WERI-Rb-1 (cell line): ENCODE data around the gene NUDT22.
A peak's percentile ranks its signal among the peaks of the same experiment; 100 is the strongest.

Source experiments
- DNase-seq: peaks from one replicate; pipeline ENCODE4 v3.0.0-alpha.2; 2020
- H3K27ac ChIP-seq: fragments of 250-450 bp; sonication (Bioruptor Pico); 2 replicates; pipeline ENCODE4 v1.5.1; 2020; ENCODE audit warnings: mild to moderate bottlenecking, moderate library complexity
- H3K27me3 ChIP-seq: fragments of 250-450 bp; sonication (Bioruptor Pico); 2 replicates; pipeline ENCODE4 v1.5.1; 2021; ENCODE audit warnings: mild to moderate bottlenecking, low read depth, moderate library complexity; ENCODE audit not compliant: insufficient read depth, severe bottlenecking
- H3K36me3 ChIP-seq: fragments of 250-450 bp; sonication (Bioruptor Pico); 2 replicates; pipeline ENCODE4 v1.5.1; 2020; ENCODE audit warnings: mild to moderate bottlenecking, moderate library complexity
- H3K4me3 ChIP-seq: 2 replicates; pipeline ENCODE4 v1.5.1; 2011; ENCODE audit warnings: low read depth, mild to moderate bottlenecking, control low read depth, low read length
- H3K9me3 ChIP-seq: fragments of 250-450 bp; sonication (Bioruptor Pico); 2 replicates; pipeline ENCODE4 v1.5.1; 2021; ENCODE audit warnings: mild to moderate bottlenecking, moderate library complexity; ENCODE audit not compliant: severe bottlenecking
- CTCF ChIP-seq: IDR thresholded peaks from 2 replicates; pipeline ENCODE4 v1.5.1; 2011; ENCODE audit warnings: low read depth, mild to moderate bottlenecking, control low read depth, inconsistent platforms, low read length

NUDT22 gene

GRCh38 chr11:64181506-64182411 is 44.3 kb upstream of the NUDT22 start:
- peak overlapping the region; percentile 85 for H3K27ac ChIP-seq
- peaks cover 10% of the 10 kb centered on the region for H3K36me3 ChIP-seq
- H3K9me3 ChIP-seq = peaks cover 4% of the 10 kb centered on the region
- peak; percentile 94 for DNase-seq
- H3K4me3 ChIP-seq = peak overlapping the region; percentile 29
- no peaks in the 10 kb centered on the region for H3K27me3 ChIP-seq
- no peak for TF ChIP-seq CTCF

GRCh38 chr11:64183890-64184289 is 42.2 kb upstream of the NUDT22 start:
- Histone ChIP-seq H3K36me3 (peaks cover 17% of the 10 kb centered on the region), H3K27me3 (no peaks in the 10 kb centered on the region), H3K27ac (peak overlapping the region; percentile 73), H3K9me3 (peaks cover 4% of the 10 kb centered on the region), H3K4me3 (no peak overlapping the region)
- TF ChIP-seq CTCF = no peak
- DNase-seq = no peak

GRCh38 chr11:64185175-64185692 is 40.8 kb upstream of the NUDT22 start:
- no peaks in the 10 kb centered on the region for H3K27me3 ChIP-seq
- no peak for TF ChIP-seq CTCF
- no peak for DNase-seq
- peak overlapping the region; percentile 85 for H3K4me3 ChIP-seq
- H3K36me3 ChIP-seq = peaks cover 16% of the 10 kb centered on the region
- peak overlapping the region; percentile 95 for H3K27ac ChIP-seq
- no peaks in the 10 kb centered on the region for H3K9me3 ChIP-seq

GRCh38 chr11:64185693-64186491 is 40.2 kb upstream of the NUDT22 start, which contains the start of gene STIP1:
Gene STIP1 (plus strand): TSS chr11:64186171. CDS start chr11:64186262, 91 bp downstream.
- no peak; the same call in 1 of the 2 replicates for TF ChIP-seq CTCF
- peak within 1 kb of the TSS; percentile 95 for H3K27ac ChIP-seq
- DNase-seq = peak; percentile 99

GRCh38 chr11:64186492-64187165 is 39.4 kb upstream of the NUDT22 start:
- peak; percentile 26 for DNase-seq
- no peak for TF ChIP-seq CTCF
- no peak overlapping the region; the same call in 1 of the 2 replicates for H3K27ac ChIP-seq
- no peaks in the 10 kb centered on the region for H3K9me3 ChIP-seq
- H3K27me3 ChIP-seq = no peaks in the 10 kb centered on the region
- peaks cover 30% of the 10 kb centered on the region for H3K36me3 ChIP-seq
- no peak overlapping the region for H3K4me3 ChIP-seq

More at GRCh38 chr11:64185693-64186491, 40.2 kb upstream of the NUDT22 start, which contains the start of gene STIP1:
- Histone ChIP-seq H3K27me3 (no peaks in the 10 kb centered on the region), H3K9me3 (no peaks in the 10 kb centered on the region), H3K4me3 (peak within 1 kb of the TSS; percentile 85), H3K36me3 (peaks cover 22% of the 10 kb centered on the region)
